K562 (cell line): ENCODE data around the gene HMCES. TPM values are rescaled to one million over a fixed set of nuclear protein-coding genes. Genes with fewer than 3 reads are reported as not detected.

Experiments
- CBX2 ChIP-seq: fragments of 200-600 bp; sonication (generic); IDR thresholded peaks from one replicate; pipeline ENCODE4 v1.6.1; 2012; ENCODE audit warnings: mild to moderate bottlenecking, low read length, inconsistent platforms; ENCODE audit not compliant: insufficient read depth, poor library complexity, severe bottlenecking
- CUX1 ChIP-seq: fragments of 200-800 bp; sonication (Bioruptor generic); IDR thresholded peaks from 2 replicates; pipeline ENCODE4 v1.6.1; 2016; ENCODE audit warnings: missing genetic modification characterization, missing compliant biosample characterization
- E2F3 ChIP-seq: fragments of 250-450 bp; sonication (Bioruptor Pico); IDR thresholded peaks from 2 replicates; pipeline ENCODE4 v1.4.0; 2020; ENCODE audit warnings: mild to moderate bottlenecking
- GABPB1 ChIP-seq: sonication (generic); formaldehyde crosslinking; IDR thresholded peaks from 2 replicates; pipeline ENCODE4 v1.8.0; 2022; ENCODE audit warnings: mild to moderate bottlenecking, missing genetic modification reagents
- HDAC8 ChIP-seq: fragments of 450-650 bp; IDR thresholded peaks from 2 replicates; pipeline ENCODE4 v1.6.1; 2016; ENCODE audit warnings: mild to moderate bottlenecking, missing genetic modification characterization, moderate library complexity, missing compliant biosample characterization
- HDGF ChIP-seq: fragments of 450-650 bp; IDR thresholded peaks from 2 replicates; pipeline ENCODE4 v1.6.1; 2016
- IFI16 ChIP-seq: fragments of 250-450 bp; sonication (Bioruptor Pico); IDR thresholded peaks from 2 replicates; pipeline ENCODE4 v2.1.2; 2022; ENCODE audit warnings: mild to moderate bottlenecking, inconsistent platforms
- KDM5B ChIP-seq: fragments of 200-600 bp; sonication (generic); IDR thresholded peaks from 2 replicates; pipeline ENCODE4 v1.6.1; 2012; ENCODE audit warnings: low read depth, mild to moderate bottlenecking, moderate library complexity, low read length, control low read depth, inconsistent platforms; ENCODE audit not compliant: insufficient replicate concordance
- MCM2 ChIP-seq: fragments of 450-650 bp; IDR thresholded peaks from 2 replicates; pipeline ENCODE4 v1.6.1; 2017; ENCODE audit warnings: low read depth, mild to moderate bottlenecking
- MTA3 ChIP-seq: fragments of 450-650 bp; formaldehyde crosslinking; IDR thresholded peaks from 2 replicates; pipeline ENCODE4 v1.6.1; 2017; ENCODE audit warnings: mild to moderate bottlenecking, borderline replicate concordance
- NCOA6 ChIP-seq: fragments of 450-650 bp; IDR thresholded peaks from 2 replicates; pipeline ENCODE4 v1.6.1; 2017; ENCODE audit warnings: mild to moderate bottlenecking
- PBX2 ChIP-seq, 2 experiments: IDR thresholded peaks in 1 of 2; conservative IDR thresholded peaks in 1 of 2; 2 replicates each; pipeline ENCODE4 v1.6.1; 2016; ENCODE audit warnings: low read depth in 2 of 2, mild to moderate bottlenecking in 1 of 2, missing compliant biosample characterization in 1 of 2, missing genetic modification characterization in 1 of 2, moderate library complexity in 1 of 2
- RBM22 ChIP-seq: fragments of 200-400 bp; formaldehyde crosslinking; IDR thresholded peaks from 2 replicates; pipeline ENCODE4 v1.6.1; 2018; ENCODE audit warnings: low read length, low read depth; ENCODE audit not compliant: poor library complexity, severe bottlenecking
- SREBF2 ChIP-seq: sonication (generic); formaldehyde crosslinking; IDR thresholded peaks from 2 replicates; pipeline ENCODE4 v1.4.0; 2020; ENCODE audit warnings: mild to moderate bottlenecking, missing genetic modification reagents
- TAL1 ChIP-seq: fragments of 450-650 bp; IDR thresholded peaks from 2 replicates; pipeline ENCODE4 v1.6.1; 2016; ENCODE audit warnings: mild to moderate bottlenecking
- UBTF ChIP-seq, 2 experiments: IDR thresholded peaks; 2 replicates each; pipeline ENCODE4 v1.6.1; 2012; ENCODE audit warnings: improper control_type of control experiment in 2 of 2, low read depth in 2 of 2, low read length in 2 of 2, borderline replicate concordance in 1 of 2
- ZNF444 ChIP-seq: fragments of 250-450 bp; sonication (Bioruptor Pico); IDR thresholded peaks from 2 replicates; pipeline ENCODE4 v1.4.0; 2020; ENCODE audit warnings: mild to moderate bottlenecking, moderate library complexity
- polyA plus RNA-seq, 8 experiments: library from polyadenylated mRNA; depleted of rRNA in 4 of 8; stranded (reverse) in 5 of 8; unstranded in 3 of 8; fragments of >200 nt; fragmentation: Nextera tagmentation in 2 of 8; fragmentation: Illumina TruSeq in 1 of 8; extraction: Ambion mirVana in 2 of 8; extraction: Trizol in 1 of 8; gene quantifications; 2 replicates each; pipeline versions ENCODE4 v1.2.1 to v1.2.3, GENCODE V29; 2011 to 2014; ENCODE audit warnings: inconsistent platforms in 1 of 8, missing spikeins in 1 of 8
- total RNA-seq, 7 experiments: library from RNA; depleted of rRNA in 6 of 7; stranded (reverse); fragments of >200 nt in 6 of 7; fragmentation: Illumina TruSeq in 2 of 7; extraction: Trizol in 2 of 7; gene quantifications; 2 replicates each; pipeline versions ENCODE4 v1.2.1 to v1.2.3, GENCODE V29; 2011 to 2021; ENCODE audit warnings: low replicate concordance in 1 of 7

Gene HMCES
- total and polyA plus RNA-seq, 9 of the 15 experiments (the other 6 are each of a cell fraction or from before 2014, with no cell fraction given) = 18.8 to 45.3 (median 24.8) TPM

DNA sequence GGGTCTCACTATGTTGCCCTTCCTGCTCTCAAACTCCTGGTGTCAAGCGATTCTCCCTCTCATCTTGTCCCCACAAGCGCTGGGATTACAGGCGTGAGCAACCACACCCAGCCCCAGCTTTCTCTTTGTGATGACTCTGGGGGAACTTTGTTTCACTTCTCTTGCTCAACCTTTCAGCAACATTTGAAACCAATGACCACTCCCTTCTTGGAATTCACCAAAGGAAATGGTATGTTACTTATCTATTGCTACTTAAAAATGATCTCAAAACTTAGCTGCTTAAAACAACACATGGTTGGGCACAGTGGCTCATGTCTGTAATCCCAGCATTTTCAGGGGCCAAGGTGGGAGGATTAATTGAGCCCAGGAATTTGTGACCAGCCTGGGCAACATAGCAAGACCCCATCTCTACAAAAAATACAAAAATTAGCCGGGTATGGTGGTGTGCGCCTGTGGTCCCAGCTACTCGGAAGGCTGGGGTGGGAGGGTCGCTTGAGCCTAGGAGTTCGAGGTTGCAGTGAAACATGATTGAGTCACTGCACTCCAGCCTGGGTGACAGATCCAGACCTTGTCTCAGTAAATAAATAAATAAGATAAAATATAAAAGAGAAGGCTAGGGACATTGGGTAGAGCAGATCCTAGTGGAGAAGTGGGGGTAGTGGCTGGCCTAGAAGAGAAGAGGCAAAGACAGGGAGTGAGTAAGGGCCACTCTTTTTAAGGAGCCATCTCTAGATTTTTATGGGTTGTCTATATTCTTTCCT is 39.5 kb upstream of the HMCES start (continued):
- TF ChIP-seq HDGF = no peak
- no peak for TF ChIP-seq IFI16
- TF ChIP-seq UBTF (IDR thresholded peaks at IDR 0.05; ENCODE audit: borderline replicate concordance in 1 of 2, low read depth in 2 of 2, low read length in 2 of 2) = no peak
- TF ChIP-seq TAL1 = no peak
- TF ChIP-seq PBX2 (CRISPR knock-in tag; IDR thresholded peaks at IDR 0.05; ENCODE audit: low read depth) = no peak
- TF ChIP-seq PBX2 (tag; conservative IDR thresholded peaks at IDR 0.05; ENCODE audit: low read depth) = peak; percentile 38; the same call in 1 of the 2 replicates
- no peak for TF ChIP-seq MCM2
- no peak for TF ChIP-seq SREBF2
- TF ChIP-seq GABPB1 (CRISPR knock-in tag) = no peak
- no peak for TF ChIP-seq RBM22
- TF ChIP-seq CUX1 (CRISPR knock-in tag) = no peak
- TF ChIP-seq KDM5B = no peak
- TF ChIP-seq CBX2 = no peak
- TF ChIP-seq E2F3 = no peak
- no peak for TF ChIP-seq HDAC8
- TF ChIP-seq NCOA6 = no peak
- no peak for TF ChIP-seq MTA3
- no peak for TF ChIP-seq ZNF444 (CRISPR knock-in tag)
